Stimulated activated CD4-positive, alpha-beta T cell treated with anti-CD3 and anti-CD28 coated beads, Interleukin-15, amount 100 ng/mL, for 24 hours (primary cell): ENCODE data around the gene NEDD4L.
A peak's percentile ranks its signal among the peaks of the same experiment; 100 is the strongest.

Experiments
- DNase-seq: peaks from one replicate; pipeline ENCODE4 v3.0.0-alpha.2; 2020

NEDD4L gene

DNA sequence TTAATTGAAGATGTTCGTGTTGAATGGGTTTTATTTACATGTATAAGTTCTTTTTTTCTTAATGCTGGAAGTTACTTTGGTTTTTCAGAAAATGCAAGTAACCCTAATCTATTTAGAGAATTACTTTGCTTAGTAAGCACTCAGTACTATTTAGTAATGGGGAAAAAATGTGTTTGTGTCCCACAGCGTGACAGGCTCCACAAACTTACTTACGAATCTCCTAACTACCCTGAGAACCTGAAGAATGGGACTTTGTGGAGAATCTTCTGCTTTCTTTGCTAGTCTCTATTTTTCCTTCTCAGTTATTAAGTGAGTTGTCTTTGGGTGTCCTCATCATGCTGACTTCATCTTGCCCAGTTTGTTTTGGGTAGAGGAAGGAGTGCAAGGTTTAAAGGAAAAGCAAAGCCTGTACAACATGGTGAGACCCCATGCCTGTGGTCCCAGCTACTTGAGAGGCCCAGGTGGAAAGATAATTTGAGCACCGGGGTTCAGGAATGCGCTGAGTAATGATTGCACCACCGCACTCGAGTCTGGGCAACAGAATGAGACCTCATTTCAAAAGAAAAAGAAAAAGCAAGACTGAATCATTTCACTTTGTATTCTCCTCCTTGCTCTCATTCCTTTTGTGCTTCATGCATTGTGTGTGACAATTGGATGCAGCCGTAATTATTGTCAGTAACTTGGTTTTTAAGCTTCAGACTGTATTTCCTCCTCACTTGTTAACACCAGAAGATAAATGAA, 10.2 kb downstream of the NEDD4L start:
- DNase-seq = no peak

DNA sequence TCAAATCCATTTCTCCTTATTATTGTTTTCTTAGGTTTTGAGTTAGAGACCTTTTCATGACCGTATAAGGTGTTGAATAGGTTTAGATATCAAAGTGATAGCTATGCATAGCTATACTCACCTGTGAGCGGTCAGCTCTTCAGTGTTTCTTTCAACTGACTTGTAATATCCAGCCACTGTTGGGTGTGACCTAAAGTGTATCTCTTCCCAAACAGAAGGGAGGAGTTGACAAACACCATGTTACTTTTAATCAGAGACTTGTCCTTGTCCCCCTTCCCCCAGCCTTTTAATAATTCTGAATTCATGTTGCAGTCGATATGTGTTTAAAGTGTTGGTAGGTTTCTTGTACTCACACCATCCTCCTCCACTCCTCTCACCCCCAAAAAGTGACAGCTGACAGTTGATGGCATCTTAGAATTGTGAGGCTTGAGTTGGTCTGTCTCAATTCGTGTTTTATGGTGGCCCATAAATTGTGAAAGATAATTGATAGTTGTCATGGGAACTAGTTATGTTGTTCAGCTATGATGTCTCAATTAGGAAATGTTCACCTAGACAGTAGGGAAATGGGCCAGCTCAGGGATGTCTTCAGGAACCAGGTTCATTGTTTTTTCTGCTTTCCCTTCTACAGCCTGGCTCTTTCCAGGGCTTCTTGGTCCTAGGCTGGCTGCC, 12.0 kb downstream of the NEDD4L start:
- no peak for DNase-seq

GRCh38 chr18:58056852-58057251, 12.8 kb downstream of the NEDD4L start:
- DNase-seq = no peak

GRCh38 chr18:58057291-58057965, 13.4 kb downstream of the NEDD4L start:
- DNase-seq = no peak

- DNase-seq = no peak
Measured at GRCh38 chr18:58058720-58059119, 14.7 kb downstream of the NEDD4L start.

GRCh38 chr18:58060254-58060653, 16.2 kb downstream of the NEDD4L start:
- no peak for DNase-seq

GRCh38 chr18:58061349-58061748, 17.3 kb downstream of the NEDD4L start:
- no peak for DNase-seq

GRCh38 chr18:58064406-58064998, 20.5 kb downstream of the NEDD4L start:
- no peak for DNase-seq

DNA sequence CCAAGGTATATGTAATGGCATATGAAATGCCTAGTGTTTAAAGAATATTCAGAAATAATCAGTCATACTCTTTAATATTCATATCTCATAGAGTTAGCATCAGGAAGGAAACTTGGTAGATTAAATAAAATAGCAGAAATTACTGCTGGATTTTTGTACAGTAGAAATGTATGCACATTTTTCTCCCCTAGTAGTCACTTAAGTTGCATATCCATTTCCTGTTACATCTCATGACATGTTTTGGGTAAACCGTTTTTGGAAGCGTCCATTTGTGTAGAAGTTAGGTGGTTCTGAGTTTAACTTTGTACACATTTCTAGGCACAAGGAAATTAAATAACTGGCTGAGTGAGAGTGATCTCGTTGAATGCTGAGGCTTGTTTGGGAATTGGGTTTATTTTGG, 21.9 kb downstream of the NEDD4L start:
- DNase-seq = no peak

GRCh38 chr18:58067601-58068000, 23.6 kb downstream of the NEDD4L start:
- no peak for DNase-seq

- DNase-seq = no peak
Measured at GRCh38 chr18:58069099-58069498, 25.1 kb downstream of the NEDD4L start.

- DNase-seq = no peak
Measured at GRCh38 chr18:58069721-58070292, 25.8 kb downstream of the NEDD4L start.

DNA sequence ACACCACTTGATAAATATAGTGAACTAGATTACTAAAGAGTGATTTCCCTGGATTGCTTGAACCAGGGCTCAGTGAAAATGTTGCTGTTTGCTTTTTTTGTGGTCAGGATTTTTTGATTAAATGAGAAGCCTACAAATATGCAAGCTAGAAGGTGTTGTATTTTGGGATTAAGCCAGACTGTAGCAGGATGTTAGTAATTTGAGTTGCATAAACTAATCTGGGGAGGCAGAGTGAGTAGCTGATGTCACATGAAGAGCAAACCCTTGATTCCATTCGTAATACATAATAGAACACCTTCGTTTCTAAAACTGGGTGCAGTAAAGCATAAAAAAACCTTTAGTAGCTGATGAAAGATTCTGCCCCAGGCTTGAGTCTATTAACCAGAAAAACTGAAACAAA, 32.0 kb downstream of the NEDD4L start:
- no peak for DNase-seq

DNA sequence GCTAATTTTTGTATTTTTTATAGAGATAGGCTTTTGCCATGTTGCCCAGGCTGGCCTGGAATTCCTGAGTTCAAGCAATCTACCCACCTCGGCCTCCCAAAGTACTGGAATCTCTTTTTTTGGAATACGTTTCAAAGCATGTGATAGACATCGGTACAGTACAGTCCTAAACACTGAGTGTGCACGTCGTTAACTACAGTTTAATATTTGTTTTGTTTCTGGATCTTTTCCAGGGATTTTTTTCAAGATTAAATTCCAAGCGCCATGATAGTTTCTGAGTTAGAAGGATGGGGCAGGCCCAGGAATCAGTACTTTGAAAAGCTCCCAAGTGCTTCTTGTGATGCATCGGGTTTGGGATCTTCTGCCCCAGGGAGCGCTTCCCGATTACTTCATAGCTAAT, 33.3 kb downstream of the NEDD4L start:
- DNase-seq = no peak

DNA sequence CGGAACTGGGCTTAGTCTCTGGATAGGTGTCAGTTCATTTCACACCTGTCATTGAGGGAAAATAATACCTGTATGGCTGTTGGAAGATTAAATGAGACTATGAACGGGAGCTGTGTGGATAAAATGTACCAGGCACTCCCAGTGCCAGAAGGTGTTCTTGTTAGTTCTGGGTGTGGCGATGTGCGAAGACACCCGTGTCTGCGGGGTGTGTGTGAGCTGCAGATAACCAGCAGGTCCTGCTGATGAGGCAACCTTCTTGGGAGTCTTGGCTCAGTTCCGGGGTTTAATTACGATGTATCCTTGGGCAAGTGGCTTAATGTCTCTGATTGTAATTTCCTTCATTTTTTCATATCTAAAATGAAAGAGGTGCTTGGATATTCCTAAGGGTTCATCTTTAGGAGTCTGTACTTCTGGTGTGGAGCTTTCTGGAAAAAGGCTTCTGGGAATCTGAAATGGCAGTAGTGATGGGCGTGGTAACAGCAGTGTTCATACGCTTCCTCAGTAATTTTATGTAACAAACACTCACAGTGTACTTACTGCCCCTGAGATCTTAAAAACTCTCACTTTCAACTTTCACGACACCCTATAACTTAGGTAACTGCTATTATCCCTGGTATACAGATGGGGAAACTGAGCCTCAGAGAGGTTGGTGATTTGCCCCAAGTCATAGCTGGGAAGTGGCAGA, 35.0 kb downstream of the NEDD4L start:
- no peak for DNase-seq

GRCh38 chr18:58080451-58080850, 36.4 kb downstream of the NEDD4L start:
- DNase-seq = no peak

DNA sequence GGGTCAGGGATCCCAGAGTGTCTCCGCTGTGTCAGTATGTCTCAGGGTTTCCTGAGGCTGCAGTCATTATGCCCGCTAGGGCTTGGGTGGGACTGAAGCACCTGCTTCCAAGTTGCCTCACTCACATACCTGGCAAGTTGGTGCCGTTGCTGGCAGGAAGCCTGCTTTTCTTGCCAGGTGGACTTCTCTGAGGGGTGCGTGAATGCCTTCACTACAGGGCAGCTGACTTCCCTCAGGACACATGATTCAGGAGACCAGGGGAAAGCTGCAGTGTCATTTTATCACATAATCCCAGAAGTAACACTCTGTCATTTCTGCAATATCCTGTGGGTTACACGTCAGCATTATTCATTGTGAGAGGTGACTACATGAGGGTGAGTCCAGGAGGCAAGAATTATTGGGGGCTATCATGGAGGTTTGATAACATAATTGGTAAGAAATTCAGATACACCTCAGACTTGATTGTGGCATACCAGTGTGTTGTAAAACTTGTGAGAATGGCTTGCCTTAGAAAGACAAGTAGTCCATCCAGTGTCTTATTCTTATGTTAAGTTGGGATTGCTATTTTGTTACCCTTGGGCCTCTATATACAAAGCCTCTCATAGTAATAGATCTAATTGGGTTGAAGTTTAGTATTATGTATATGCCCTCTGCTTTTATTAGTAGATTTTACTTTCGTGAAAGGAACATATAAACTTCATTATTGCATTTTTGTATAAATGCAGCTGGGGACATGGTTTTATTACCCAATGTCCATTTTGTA, 44.1 kb downstream of the NEDD4L start:
- DNase-seq = peak; percentile 5

GRCh38 chr18:58088691-58089065, 44.7 kb downstream of the NEDD4L start:
- DNase-seq = no peak

- DNase-seq = no peak
Measured at GRCh38 chr18:58091099-58091611, 47.1 kb downstream of the NEDD4L start.

GRCh38 chr18:58093311-58093803, 49.3 kb downstream of the NEDD4L start:
- no peak for DNase-seq

DNA sequence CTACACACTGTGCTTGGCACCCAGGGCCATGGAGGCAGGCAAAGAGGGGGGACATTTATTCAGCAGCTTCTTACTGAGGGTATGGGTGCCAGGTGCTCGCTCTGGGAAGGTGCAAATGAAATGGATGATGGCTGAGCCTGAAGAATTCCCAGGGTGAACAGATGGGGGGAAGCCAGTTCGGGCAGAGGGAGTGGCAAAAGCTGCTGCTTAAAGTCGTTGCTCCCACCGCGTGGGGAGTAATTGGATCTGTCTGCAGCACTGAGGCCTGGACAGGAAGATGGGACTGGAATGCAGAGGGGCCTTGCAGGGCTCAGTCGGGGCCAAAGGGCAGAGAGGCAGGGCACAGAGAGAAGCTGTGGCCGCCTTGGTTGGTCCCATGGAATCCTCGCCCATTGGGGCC, 51.2 kb downstream of the NEDD4L start:
- no peak for DNase-seq

GRCh38 chr18:58095655-58096054, 51.6 kb downstream of the NEDD4L start:
- DNase-seq = no peak
